ENCODE data around the gene RAPGEF5.

The RAPGEF5 gene, protein sequence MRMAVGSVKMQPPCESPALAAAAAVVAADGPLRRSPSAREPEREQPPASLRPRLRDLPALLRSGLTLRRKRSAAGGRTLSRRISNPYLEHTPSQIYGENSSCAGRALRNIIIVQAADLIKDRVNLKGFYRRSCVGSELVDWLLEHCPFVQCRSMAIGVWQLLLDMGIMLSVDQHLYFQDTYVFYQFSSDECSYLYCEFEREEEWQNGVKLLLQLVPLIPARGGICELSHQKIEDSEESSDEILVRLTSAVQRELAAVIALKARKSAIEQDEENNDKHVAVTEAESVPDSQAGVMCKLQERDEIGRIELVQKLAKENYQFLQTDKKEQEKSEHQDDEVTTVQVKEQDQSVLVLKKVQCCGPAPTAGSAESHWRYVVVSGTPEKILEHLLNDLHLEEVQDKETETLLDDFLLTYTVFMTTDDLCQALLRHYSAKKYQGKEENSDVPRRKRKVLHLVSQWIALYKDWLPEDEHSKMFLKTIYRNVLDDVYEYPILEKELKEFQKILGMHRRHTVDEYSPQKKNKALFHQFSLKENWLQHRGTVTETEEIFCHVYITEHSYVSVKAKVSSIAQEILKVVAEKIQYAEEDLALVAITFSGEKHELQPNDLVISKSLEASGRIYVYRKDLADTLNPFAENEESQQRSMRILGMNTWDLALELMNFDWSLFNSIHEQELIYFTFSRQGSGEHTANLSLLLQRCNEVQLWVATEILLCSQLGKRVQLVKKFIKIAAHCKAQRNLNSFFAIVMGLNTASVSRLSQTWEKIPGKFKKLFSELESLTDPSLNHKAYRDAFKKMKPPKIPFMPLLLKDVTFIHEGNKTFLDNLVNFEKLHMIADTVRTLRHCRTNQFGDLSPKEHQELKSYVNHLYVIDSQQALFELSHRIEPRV

DNA sequence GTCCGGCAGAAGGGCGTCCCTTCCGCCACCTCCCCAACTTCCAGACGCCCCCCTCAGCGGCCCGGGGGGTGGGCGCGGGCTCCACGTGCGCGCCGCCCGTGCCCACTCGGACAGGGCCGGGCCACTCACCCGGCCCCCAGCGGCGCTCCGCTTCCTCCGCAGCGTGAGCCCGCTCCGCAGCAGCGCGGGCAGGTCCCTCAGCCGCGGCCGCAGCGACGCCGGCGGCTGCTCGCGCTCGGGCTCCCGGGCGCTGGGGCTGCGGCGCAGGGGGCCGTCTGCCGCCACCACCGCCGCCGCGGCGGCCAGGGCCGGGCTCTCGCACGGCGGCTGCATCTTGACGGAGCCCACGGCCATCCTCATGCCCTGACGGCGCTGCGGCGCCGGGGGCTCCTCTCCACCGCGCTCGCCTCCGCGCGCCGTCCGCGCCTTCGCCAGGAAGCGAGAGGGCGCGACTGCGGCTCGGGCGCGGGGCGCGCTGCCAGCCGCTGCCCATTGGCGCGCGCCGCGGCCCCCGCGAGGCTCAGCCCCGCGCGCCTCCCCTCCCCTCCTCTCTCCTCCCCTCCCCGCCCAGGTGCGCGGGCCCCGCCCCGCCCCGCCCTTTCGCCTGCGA, at the start of gene RAPGEF5:
Gene RAPGEF5 (minus strand): TSS at position 454 of the 610 bp plus-strand sequence. CDS start 94 bp downstream, at position 360.
- no peak within 1 kb of the TSS for H3K9ac ChIP-seq (ENCODE audit: low read length)
- no peak within 1 kb of the TSS for H3K27ac ChIP-seq (ENCODE audit: low read depth, low read length)

DNA sequence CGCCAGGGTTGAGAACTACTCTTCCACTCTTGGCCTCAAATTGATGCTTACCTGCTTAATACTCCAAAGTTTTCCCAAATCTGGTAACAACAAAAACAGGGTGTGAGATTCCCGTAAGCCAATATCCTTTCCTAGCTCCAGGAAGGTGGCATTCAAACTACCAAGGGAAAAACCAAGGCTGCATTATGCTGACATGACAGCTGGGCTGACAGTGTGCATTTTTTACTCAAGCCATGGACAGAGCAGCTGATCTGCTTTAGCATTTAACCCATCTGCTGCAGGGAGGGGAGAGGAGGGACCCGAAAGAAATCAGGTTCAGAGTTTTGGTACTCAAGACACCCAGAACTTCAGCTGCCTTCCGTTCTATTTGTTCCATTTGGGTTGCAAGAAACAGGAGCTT, 49.8 kb upstream of the RAPGEF5 start:
- Histone ChIP-seq H3K4me3 (ENCODE audit: low read length) (no peak overlapping the region), H3K4me1 (ENCODE audit: control insufficient read depth, insufficient read depth, low read length) (no peaks in the 10 kb centered on the region), H3K36me3 (ENCODE audit: control insufficient read depth, insufficient read depth, low read length) (no peaks in the 10 kb centered on the region), H3K27me3 (ENCODE audit: control insufficient read depth, insufficient read depth, low read length) (no peaks in the 10 kb centered on the region), H3K9ac (ENCODE audit: low read length) (no peak overlapping the region), H3K27ac (ENCODE audit: low read depth, low read length) (no peak overlapping the region)

More for the DNA sequence above, at the start of gene RAPGEF5:
- Histone ChIP-seq H3K36me3 (ENCODE audit: control insufficient read depth, insufficient read depth, low read length) (no peaks in the 10 kb centered on the region), H3K4me1 (ENCODE audit: control insufficient read depth, insufficient read depth, low read length) (no peaks in the 10 kb centered on the region), H3K4me3 (ENCODE audit: low read length) (peak within 1 kb of the TSS; percentile 53), H3K27me3 (ENCODE audit: control insufficient read depth, insufficient read depth, low read length) (peaks cover 2% of the 10 kb centered on the region)

DNA sequence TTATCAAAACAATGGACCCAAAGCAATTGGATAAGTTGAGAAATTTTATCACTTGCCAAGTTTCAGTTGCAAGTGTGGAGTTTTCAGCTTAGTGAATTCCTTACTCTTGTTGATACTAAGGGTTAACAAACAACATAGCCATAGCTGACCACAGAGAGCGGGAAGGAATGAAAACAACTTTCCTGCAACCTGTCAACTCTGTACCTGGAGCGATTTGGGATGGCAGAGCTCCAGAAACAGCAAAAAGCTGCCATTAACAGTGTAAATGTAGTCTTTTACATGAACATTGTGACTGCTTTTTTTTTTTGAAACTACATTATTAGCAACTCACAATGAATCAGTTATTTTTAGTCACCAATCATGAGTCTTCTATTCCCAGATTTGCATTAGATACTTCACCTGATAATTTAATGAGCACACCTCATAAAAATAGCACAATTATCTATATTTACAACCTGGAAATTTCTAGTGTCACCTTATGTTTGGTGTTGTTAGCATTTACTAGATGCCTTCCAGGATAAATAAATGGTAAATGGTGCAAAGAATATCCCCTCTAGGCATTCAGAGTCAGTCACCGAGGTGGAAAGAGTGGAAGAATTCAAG, 47.6 kb upstream of the RAPGEF5 start:
- H3K36me3 ChIP-seq (ENCODE audit: control insufficient read depth, insufficient read depth, low read length), result no peaks in the 10 kb centered on the region

DNA sequence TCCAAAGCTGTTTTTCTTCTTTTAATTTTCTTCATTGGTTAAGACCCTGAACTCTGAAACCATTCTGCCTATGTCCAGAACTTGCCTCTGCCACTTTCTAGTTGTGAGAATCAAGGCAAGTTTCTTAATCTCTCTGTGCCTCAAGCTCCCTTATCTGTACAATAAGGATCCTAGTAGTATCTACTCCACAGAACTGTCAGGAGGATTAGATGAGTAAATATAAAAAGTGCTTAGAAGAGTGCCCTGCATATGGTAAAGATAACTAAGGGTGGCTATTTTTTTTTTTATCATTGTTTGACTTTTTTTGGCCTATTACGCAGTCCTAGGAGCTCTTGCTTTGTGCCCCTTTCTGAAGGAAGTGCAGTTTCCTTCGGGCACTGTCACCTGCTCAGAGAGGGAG, 46.4 kb upstream of the RAPGEF5 start:
- Histone ChIP-seq H3K27ac (ENCODE audit: low read depth, low read length) (no peak overlapping the region), H3K36me3 (ENCODE audit: control insufficient read depth, insufficient read depth, low read length) (no peaks in the 10 kb centered on the region), H3K27me3 (ENCODE audit: control insufficient read depth, insufficient read depth, low read length) (no peaks in the 10 kb centered on the region), H3K9ac (ENCODE audit: low read length) (no peak overlapping the region), H3K4me1 (ENCODE audit: control insufficient read depth, insufficient read depth, low read length) (no peaks in the 10 kb centered on the region), H3K4me3 (ENCODE audit: low read length) (no peak overlapping the region)

More for the DNA sequence above, 47.6 kb upstream of the RAPGEF5 start:
- H3K27me3 ChIP-seq (ENCODE audit: control insufficient read depth, insufficient read depth, low read length), result no peaks in the 10 kb centered on the region
- no peaks in the 10 kb centered on the region for H3K4me1 ChIP-seq (ENCODE audit: control insufficient read depth, insufficient read depth, low read length)
- H3K9ac ChIP-seq (ENCODE audit: low read length), result no peak overlapping the region
- H3K4me3 ChIP-seq (ENCODE audit: low read length), result no peak overlapping the region
- no peak overlapping the region for H3K27ac ChIP-seq (ENCODE audit: low read depth, low read length)

DNA sequence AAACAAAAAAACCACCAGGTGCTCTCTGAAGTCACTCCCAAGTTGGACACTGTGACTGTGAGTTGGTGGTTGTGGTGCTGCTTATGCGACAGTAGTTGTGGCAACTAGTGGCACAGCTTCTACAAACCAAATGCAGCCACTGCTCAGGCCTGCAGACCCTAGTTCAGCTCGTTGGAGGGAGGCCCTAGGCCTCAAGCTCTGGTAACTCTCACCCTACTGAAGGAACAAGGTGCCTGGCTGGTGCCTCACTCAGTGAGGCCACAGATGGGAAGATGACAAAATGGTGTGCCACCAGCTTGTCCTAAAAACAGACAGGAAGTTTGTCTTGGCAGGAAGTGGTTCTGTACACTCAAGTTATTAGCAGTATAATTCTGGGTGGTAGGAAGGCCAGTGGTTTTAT, 45.3 kb upstream of the RAPGEF5 start:
- Histone ChIP-seq H3K9ac (ENCODE audit: low read length) (no peak overlapping the region), H3K36me3 (ENCODE audit: control insufficient read depth, insufficient read depth, low read length) (no peaks in the 10 kb centered on the region), H3K4me1 (ENCODE audit: control insufficient read depth, insufficient read depth, low read length) (no peaks in the 10 kb centered on the region), H3K27me3 (ENCODE audit: control insufficient read depth, insufficient read depth, low read length) (no peaks in the 10 kb centered on the region), H3K4me3 (ENCODE audit: low read length) (no peak overlapping the region), H3K27ac (ENCODE audit: low read depth, low read length) (no peak overlapping the region)

DNA sequence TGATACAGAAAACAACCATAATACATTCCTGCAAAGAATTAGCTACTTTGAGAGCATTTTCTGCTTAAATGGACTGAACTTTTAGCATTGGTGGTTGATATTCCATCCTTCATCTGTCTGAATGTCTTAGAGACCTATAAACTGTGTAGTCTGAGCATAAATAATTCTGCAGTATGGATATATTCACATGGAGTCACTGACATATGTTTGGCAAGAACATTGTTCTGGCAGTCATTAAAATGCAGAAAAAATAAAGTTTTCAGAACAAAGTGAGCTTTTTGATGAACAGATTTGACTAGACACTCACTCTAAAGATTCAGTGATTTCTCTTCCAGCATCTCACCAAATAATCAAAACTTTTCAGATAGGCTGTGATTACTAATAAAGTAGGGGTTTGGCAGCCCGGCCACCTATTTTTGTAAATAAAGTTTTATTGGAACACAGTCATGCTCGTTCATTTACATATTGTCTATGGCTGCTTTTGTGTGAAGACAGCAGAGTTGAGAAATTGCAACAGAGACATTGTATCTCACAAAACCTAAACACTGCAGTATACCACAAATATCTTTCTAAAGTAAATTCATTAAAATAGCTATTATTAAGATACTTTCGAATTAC, 44.1 kb upstream of the RAPGEF5 start:
- no peak overlapping the region for H3K9ac ChIP-seq (ENCODE audit: low read length)
- no peaks in the 10 kb centered on the region for H3K4me1 ChIP-seq (ENCODE audit: control insufficient read depth, insufficient read depth, low read length)
- H3K27ac ChIP-seq (ENCODE audit: low read depth, low read length), result no peak overlapping the region
- H3K36me3 ChIP-seq (ENCODE audit: control insufficient read depth, insufficient read depth, low read length), result no peaks in the 10 kb centered on the region
- no peak overlapping the region for H3K4me3 ChIP-seq (ENCODE audit: low read length)
- no peaks in the 10 kb centered on the region for H3K27me3 ChIP-seq (ENCODE audit: control insufficient read depth, insufficient read depth, low read length)

DNA sequence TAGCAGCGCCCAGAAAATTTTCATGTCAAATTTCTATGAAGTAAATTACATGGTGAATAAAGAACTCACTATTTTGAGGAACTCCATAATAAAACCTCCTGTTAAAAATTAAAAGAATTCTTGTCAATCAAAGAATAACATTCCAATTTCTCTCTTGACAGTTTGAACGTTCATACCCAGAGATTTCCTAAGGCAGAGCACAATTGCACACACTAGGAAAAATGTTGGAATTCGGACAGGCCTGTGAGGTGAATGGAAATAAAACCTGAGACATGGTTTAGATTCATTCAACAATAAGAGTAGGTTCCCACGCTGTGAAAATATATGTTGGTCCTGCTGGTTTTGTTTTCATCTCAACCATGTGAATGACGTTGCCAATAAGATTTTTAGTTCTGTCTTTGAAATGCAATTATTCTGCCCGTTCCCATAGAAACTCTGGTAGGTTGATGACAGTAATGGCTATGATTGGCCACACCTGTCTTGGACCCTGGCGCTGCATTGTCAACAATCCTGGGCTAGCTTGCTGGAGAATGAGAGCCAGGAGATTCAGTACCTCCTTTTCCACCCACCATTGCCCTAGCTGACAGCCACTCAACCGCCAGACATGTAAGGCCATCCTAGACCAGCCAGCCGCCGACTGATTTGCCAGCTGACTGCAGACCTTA, 43.3 kb upstream of the RAPGEF5 start:
- no peak overlapping the region for H3K27ac ChIP-seq (ENCODE audit: low read depth, low read length)

DNA sequence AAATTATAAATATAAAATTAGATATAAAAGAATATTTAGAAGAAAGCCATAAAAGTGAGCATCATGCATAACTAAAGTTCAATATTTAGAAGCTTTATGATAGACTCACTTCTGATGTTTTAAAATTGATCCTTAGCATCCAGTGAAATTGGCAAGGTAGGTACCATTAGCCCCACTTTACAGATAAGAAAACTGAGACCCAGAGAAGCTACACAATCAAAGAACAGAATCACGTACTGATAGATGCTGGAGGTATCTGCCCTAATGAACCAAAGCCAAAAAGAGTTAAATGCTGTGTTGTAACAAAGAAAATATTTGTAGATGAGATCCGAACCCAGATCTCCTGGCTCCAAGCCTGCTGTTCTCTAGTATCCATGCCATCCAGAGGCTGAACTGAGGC, 42.6 kb upstream of the RAPGEF5 start:
- Histone ChIP-seq H3K27me3 (ENCODE audit: control insufficient read depth, insufficient read depth, low read length) (no peaks in the 10 kb centered on the region), H3K4me1 (ENCODE audit: control insufficient read depth, insufficient read depth, low read length) (no peaks in the 10 kb centered on the region), H3K4me3 (ENCODE audit: low read length) (no peak overlapping the region), H3K27ac (ENCODE audit: low read depth, low read length) (no peak overlapping the region), H3K9ac (ENCODE audit: low read length) (no peak overlapping the region), H3K36me3 (ENCODE audit: control insufficient read depth, insufficient read depth, low read length) (no peaks in the 10 kb centered on the region)

More for the DNA sequence above, 43.3 kb upstream of the RAPGEF5 start:
- Histone ChIP-seq H3K4me1 (ENCODE audit: control insufficient read depth, insufficient read depth, low read length) (no peaks in the 10 kb centered on the region), H3K36me3 (ENCODE audit: control insufficient read depth, insufficient read depth, low read length) (no peaks in the 10 kb centered on the region), H3K27me3 (ENCODE audit: control insufficient read depth, insufficient read depth, low read length) (no peaks in the 10 kb centered on the region), H3K4me3 (ENCODE audit: low read length) (no peak overlapping the region), H3K9ac (ENCODE audit: low read length) (no peak overlapping the region)

DNA sequence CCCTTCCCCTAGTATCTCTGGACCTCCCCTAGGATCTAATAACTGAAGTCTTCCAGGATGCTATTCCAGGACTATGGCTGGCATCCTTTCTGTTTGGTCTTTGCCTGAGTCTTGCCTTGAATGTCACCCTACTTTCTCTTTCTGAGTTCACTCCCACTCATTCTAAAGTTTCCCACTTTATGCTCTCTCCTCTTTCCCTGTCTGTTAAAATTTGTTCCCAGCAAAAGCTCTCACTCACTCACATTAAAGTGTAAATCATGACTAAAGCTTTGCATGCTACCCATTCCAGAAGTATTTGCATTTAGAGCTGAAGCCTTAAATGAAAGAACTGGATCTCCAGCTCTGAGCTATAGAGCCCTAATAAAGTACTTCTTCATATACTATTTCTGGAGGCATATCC, 42.1 kb upstream of the RAPGEF5 start:
- H3K4me3 ChIP-seq (ENCODE audit: low read length), result no peak overlapping the region
- H3K27ac ChIP-seq (ENCODE audit: low read depth, low read length), result no peak overlapping the region
- no peaks in the 10 kb centered on the region for H3K27me3 ChIP-seq (ENCODE audit: control insufficient read depth, insufficient read depth, low read length)
- H3K4me1 ChIP-seq (ENCODE audit: control insufficient read depth, insufficient read depth, low read length), result no peaks in the 10 kb centered on the region
- no peak overlapping the region for H3K9ac ChIP-seq (ENCODE audit: low read length)
- no peaks in the 10 kb centered on the region for H3K36me3 ChIP-seq (ENCODE audit: control insufficient read depth, insufficient read depth, low read length)

DNA sequence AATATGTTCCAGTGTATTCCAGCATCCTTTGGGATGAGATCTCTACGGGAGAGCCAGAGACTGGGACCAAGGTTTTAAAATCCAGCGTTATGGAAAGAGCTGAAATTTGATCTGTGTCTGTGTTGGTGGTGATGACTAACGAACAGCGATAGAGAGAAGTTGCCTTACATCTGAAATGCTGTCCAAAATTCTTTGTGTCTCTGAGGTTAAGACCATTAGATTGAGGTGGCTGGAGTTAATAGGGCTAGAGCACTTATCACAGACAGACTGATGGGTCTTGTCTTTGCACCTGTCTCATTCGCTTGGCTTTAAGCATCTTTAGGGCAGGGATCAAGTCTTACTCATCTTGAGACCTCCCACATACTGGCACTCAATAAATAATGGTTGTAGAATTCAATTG, 41.0 kb upstream of the RAPGEF5 start:
- H3K27me3 ChIP-seq (ENCODE audit: control insufficient read depth, insufficient read depth, low read length), result no peaks in the 10 kb centered on the region
- H3K4me3 ChIP-seq (ENCODE audit: low read length), result no peak overlapping the region
- no peaks in the 10 kb centered on the region for H3K36me3 ChIP-seq (ENCODE audit: control insufficient read depth, insufficient read depth, low read length)
- no peaks in the 10 kb centered on the region for H3K4me1 ChIP-seq (ENCODE audit: control insufficient read depth, insufficient read depth, low read length)
- no peak overlapping the region for H3K9ac ChIP-seq (ENCODE audit: low read length)
- H3K27ac ChIP-seq (ENCODE audit: low read depth, low read length), result no peak overlapping the region

DNA sequence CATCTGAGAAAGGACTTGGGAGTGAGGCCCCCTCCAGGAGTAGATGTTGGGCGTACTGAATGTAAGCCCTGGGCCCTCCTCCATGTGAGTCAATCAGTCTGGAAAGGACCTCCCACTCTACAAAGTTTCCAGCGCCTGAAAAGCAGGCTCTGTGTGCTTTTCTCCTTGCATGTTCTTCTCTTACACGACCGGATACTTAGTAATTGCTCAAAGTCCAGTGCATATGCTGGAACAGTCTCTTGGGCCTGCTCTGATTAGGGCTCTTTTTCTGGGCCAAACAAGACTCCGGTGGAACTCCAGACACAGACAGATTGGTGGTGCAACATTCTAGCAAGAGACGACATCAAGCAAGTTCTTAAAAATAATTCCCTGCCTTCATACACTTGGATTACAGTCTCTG, 38.3 kb upstream of the RAPGEF5 start:
- Histone ChIP-seq H3K9ac (ENCODE audit: low read length) (no peak overlapping the region), H3K27me3 (ENCODE audit: control insufficient read depth, insufficient read depth, low read length) (no peaks in the 10 kb centered on the region), H3K4me1 (ENCODE audit: control insufficient read depth, insufficient read depth, low read length) (no peaks in the 10 kb centered on the region), H3K36me3 (ENCODE audit: control insufficient read depth, insufficient read depth, low read length) (no peaks in the 10 kb centered on the region), H3K27ac (ENCODE audit: low read depth, low read length) (no peak overlapping the region), H3K4me3 (ENCODE audit: low read length) (no peak overlapping the region)

All from rectal smooth muscle tissue (tissue), 1 donor.